ENCODE measurements around the gene RGS19.
"Not testable (repeated sequence)": the region's sequence is repeated elsewhere in the genome, so short reads cannot be mapped to it uniquely, and the experiment has no call there.

RGS19 gene

DNA sequence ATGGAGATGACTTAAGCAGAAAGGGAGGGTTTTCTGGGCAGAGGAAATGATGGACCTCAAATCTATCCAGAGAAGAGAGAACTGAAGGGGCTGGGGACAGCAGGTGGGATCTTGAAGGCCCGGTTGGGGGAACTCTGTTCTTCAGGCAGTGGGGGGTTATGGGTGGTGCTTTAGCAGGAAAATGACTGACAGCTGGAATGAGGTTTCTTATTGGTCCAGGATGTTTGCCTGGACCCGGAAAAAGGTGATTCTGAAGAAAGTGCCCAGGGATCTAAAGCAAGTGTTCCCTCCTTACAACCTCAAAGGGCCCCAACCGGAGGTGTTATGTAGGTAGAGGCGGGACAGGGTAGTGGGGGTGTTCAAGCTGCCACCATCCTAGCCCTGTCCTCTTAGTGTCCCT is 16.1 kb upstream of the RGS19 start:
- DNase-seq (ENCODE audit: low read depth), result no peak

DNA sequence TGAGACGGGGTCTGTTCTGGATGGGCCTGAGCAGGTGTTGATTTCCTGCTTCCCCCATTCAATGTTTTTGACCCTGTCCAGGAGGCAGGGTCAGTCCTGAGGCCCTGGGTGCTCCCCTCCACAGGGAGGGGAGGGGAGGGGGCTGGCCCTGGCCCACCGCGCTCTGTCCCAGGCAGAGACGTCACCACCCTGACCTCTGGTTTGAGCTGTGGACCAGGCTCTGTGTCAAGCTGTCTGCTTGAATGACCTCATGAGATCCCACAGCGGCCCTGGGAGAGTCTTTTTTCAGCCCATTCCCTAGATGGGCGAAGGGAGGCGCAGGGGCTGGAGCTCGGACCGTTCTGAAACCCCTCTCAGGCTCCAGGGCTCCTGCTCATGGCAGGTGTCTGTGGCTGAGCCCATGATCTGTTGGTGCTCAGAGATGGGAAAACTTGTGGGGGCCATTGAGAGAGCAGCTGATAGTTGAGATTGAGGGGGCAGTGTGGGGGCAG is 13.7 kb upstream of the RGS19 start:
- DNase-seq (ENCODE audit: low read depth), result no peak

DNA sequence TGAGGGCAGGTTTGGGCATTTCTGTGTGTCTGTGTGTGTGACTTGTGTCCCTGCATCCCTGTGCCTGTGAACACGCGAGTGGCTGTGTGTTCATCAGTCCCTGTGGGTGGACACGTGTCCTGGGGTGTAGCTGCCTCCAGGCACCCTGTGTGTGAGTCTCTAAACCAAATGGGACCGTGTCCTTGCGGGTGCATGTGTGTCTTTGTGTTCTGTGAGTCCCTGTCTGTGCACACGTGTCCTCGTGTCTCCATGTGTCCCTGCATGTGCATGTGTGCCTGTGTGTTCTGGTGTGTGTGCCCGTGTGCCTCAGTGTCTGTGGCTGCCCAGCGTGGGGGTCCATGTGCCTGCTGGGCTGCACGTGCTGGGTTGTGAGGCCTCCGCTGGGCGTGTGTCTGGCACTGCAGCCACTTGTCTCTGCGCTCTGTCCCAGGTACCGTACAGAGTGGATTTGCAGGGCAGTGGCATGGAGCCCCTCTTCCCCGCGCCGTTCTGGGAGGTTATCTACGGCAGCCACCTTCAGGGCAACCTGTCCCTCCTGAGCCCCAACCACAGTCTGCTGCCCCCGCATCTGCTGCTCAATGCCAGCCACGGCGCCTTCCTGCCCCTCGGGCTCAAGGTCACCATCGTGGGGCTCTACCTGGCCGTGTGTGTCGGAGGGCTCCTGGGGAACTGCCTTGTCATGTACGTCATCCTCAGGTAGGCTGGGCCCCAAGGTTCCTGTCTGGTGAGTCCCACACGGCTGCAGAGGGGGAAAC is 13.1 kb upstream of the RGS19 start:
- no peak for DNase-seq (ENCODE audit: low read depth)

- DNase-seq (ENCODE audit: low read depth), result no peak
Observed at GRCh38 chr20:64091770-64092169, 12.5 kb upstream of the RGS19 start.

- no peak for DNase-seq (ENCODE audit: low read depth)
Observed at GRCh38 chr20:64091340-64091739, 12.0 kb upstream of the RGS19 start.

DNA sequence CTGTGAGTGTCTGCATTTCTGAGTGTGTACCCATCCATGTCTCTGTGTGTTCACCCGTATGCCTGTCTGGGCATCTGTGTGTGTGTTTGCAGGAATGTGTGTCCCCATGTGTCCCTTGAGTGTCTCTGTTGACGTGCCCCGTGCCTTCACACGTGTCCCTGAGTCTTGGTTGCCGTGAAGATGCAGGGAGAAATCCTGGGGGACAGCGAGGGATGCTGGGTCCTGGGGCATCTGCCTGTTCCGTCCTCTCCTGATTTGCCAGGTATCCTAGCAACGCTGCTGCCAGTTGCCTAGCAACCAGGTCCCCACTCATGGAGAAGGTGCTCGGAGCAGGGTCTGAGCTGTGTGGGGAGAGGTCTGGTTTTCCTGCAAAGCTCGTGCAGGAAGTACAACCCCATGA is 10.8 kb upstream of the RGS19 start:
- no peak for DNase-seq (ENCODE audit: low read depth)

DNA sequence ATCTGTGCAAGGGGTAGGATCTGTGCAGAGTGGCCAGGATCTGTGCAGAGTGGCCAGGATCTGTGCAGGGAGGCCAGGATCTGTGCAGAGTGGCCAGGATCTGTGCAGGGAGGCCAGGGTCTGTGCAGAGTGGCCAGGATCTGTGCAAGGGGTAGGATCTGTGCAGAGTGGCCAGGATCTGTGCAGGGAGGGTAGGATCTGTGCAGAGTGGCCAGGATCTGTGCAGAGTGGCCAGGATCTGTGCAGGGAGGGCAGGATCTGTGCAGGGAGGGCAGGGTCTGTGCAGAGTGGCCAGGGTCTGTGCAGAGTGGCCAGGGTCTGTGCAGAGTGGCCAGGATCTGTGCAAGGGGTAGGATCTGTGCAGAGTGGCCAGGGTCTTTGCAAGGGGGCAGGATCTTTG is 9.3 kb upstream of the RGS19 start:
- DNase-seq (ENCODE audit: low read depth), result not testable (repeated sequence)

- not testable (repeated sequence) for DNase-seq (ENCODE audit: low read depth)
Observed at GRCh38 chr20:64087226-64087825, 8.0 kb upstream of the RGS19 start.

- no peak for DNase-seq (ENCODE audit: low read depth)
Observed at GRCh38 chr20:64086801-64087200, 7.5 kb upstream of the RGS19 start.

- DNase-seq (ENCODE audit: low read depth), result no peak
Observed at GRCh38 chr20:64084685-64085152, 5.4 kb upstream of the RGS19 start.

- DNase-seq (ENCODE audit: low read depth), result no peak
Observed at GRCh38 chr20:64083804-64084684, 4.7 kb upstream of the RGS19 start, which contains the start of gene LKAAEAR1. Gene LKAAEAR1 (minus strand): TSS chr20:64084398. CDS start chr20:64084219, 179 bp downstream.

DNA sequence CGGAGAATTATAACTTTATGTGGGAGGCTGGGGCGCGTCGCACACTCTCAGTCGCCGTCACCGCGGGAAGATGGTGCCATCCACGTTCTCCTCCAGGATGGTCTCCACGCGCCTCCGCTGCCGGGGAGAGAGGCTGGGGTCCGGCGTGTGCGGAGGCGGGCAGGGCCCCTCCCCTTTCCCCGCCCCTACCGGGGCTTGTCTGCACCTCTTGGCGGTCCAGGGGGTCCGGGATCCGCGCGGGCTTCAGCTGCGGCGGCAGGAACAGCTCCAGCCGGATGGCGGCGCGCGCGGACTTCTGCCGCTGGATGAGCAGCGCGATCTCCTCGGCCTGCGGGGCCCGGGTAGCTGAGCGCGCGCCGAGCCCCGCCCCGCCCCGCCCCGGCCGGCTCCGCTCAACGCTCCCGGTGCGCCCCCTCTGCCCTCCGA is 4.1 kb upstream of the RGS19 start:
- DNase-seq (ENCODE audit: low read depth), result peak; percentile 68

DNA sequence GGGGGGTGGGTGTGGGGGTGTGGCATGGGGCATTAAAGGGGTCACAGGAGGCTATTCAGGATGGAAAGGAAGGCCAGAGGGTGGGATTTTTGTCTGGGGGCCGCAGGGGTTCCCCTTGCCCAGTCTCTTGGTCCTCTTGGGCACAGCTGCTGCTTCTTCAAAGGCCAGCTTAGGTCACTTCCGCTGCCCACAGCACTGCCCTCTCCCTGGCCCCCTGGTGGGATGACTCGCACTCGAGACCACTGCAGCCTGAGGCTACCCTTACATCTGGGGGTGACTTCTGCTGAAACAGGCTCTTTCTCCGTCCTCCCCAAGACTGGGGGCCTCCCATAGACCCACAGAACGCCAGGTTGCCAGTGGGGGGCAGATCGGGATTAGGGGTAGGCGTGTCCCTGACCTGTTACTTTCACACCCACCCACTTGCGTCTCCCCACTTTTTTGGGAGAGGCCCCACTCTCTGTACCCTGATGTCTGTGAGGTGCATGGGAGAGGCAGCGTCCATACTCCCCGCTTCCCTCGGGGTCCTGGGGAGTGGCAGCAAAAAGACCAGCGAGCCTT is 3.6 kb upstream of the RGS19 start:
- DNase-seq (ENCODE audit: low read depth), result no peak

- no peak for DNase-seq (ENCODE audit: low read depth)
Observed at GRCh38 chr20:64082126-64082731, 2.9 kb upstream of the RGS19 start.

GRCh38 chr20:64081624-64081964 is 2.3 kb upstream of the RGS19 start:
- no peak for DNase-seq (ENCODE audit: low read depth)

DNA sequence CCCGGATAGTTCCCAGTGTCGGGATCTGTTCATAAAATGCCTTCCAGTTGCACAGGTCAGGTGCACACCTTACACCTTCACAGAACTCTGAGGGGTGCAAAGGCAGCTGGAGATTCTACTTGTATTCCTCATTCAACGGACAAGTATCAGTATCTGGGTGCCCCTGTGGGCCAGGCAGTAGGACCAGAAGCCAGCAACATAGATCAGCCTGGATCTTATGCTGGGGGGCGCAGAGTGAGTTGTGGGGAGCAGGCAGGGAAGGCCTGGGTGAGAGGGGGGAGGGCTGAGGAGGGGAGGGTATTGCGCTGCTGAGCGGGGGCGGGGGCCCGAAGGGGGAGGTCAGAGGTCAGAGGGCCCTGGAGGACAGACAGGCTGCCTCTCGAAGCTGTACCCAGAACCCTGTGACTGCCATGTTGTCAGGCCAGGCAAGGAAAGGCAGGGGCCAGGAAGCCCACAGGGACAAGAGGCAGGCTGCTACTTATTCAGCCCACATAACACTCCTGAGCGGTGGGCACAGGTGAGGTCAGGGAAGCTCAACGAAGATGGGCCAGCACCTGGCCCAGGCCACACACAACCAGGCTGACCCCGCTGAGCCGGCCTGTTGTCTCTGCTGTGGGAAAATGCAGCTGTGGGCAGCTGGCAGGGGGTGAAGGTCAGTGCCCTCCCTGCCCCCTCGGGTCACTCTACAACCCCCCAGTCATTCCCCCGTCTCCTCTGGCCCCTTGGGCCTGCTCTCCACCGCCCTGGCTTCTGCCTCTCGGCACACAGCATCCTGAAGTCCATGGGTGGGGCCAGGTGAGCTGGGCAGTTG is 1.7 kb upstream of the RGS19 start:
- no peak for DNase-seq (ENCODE audit: low read depth)

DNA sequence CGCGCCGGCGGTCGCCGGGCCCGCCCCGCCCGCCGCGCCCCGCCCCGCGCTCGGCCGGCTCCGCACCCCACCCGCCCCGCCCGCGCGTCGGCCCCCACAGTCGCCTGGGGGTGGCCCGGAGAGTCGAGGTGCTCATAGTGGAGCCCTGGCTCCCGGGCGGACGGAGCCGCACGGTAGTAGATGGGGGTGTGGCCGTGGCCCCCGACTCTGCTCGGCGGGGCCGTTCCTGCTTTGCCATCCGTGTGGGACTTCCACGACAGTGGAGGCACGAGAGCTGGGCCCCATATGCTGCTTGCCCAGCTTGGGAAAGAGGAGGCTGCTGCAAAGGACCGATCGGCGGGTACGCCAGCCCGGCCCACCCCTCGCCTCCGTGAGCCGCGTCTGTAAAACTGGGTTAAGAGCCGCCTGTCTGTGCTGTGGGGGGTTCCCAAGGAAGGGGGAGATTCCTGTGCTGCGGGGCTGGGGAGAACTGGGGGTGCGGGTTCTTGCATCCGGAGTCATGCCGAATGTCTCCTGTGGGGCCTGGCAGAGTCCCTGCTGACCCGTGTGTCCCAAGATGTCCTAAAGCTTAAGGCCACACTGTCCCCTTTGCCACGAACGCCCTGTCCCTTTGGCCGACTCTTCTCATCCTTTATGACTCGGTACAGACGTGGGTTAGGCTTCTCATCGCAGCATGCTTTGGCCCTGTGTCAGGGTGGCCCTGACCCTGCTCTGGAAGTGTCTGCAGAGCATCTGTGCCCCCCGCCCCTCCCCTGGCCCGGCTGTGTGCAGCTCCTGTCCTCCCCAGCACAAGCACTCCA is 895 bp upstream of the RGS19 start, which contains the start of gene OPRL1:
Gene OPRL1 (plus strand): TSS at position 70 of the 800 bp plus-strand sequence. CDS start 12,639 bp downstream, outside the sequence.
- DNase-seq (ENCODE audit: low read depth), result no peak

DNA sequence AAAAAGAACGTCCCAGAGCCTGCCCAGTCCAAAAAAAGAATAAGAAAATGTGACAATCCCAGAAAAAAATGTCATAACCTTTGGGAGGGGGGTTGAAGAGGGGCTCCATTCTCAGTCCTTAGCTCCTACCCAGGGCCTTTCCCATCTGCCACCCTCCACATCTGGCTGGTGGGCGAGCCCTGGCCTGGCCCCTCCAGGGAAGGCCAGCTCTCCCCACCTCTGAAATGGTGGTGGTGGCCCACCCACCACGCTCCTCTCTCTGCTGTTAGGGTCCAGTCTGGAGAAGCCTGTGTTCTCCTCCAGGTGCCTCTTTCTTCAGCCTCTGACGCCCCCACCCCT is 415 bp downstream of the RGS19 start:
- DNase-seq (ENCODE audit: low read depth), result no peak

GRCh38 chr20:64077876-64078551 is 1.3 kb downstream of the RGS19 start:
- DNase-seq (ENCODE audit: low read depth), result no peak

- no peak for DNase-seq (ENCODE audit: low read depth)
Observed at GRCh38 chr20:64077541-64077875, 1.8 kb downstream of the RGS19 start.

Measured in fibroblast of gingiva (primary cell).